ENCODE results near the gene TTC7B. TPM values are rescaled to one million over a fixed set of nuclear protein-coding genes. Genes with fewer than 3 reads are reported as not detected.

The TTC7B gene
- total RNA-seq, 4 donors from 2014 or later = 31.0 to 49.7 (median 45.1) TPM

DNA sequence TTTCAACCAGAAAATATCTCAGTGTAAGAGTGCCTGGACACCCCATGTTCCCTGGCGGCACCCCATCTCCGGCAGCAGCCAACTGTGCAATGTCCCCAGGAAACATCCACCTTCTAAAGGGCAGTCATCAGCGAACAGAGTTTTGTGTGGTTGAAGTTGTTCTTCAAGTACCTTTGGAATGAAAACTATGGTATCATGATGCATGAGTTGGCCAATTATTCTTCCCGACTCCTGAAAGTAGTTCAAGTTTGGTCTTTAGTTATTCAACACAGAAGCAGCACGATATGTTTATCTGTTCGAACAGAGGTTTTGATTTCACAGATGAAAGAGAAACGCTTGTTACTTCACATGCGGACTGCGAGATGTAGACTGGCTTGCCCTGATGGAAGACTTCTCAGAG lies 21.1 kb upstream of the TTC7B start:
- TF ChIP-seq, protein P1, sequence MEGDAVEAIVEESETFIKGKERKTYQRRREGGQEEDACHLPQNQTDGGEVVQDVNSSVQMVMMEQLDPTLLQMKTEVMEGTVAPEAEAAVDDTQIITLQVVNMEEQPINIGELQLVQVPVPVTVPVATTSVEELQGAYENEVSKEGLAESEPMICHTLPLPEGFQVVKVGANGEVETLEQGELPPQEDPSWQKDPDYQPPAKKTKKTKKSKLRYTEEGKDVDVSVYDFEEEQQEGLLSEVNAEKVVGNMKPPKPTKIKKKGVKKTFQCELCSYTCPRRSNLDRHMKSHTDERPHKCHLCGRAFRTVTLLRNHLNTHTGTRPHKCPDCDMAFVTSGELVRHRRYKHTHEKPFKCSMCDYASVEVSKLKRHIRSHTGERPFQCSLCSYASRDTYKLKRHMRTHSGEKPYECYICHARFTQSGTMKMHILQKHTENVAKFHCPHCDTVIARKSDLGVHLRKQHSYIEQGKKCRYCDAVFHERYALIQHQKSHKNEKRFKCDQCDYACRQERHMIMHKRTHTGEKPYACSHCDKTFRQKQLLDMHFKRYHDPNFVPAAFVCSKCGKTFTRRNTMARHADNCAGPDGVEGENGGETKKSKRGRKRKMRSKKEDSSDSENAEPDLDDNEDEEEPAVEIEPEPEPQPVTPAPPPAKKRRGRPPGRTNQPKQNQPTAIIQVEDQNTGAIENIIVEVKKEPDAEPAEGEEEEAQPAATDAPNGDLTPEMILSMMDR (IDR thresholded peaks at IDR 0.05; ENCODE audit: low read depth) = no peak

DNA sequence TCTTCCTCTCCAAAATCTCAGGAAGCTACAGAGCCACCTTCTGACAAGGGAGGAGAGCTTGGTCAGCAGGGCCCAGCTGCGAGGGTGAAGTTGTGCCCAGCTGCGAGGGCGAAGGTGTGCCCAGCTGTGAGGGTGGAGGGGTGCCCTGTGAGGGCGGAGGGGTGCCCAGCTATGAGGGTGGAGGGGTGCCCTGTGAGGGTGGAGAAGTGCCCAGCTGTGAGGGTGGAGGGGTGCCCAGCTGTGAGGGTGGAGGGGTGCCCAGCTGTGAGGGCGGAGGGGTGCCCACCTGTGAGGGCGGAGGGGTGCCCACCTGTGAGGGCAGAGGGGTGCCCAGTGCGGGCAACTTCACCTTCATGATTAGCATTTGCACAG lies 20.4 kb upstream of the TTC7B start:
- TF ChIP-seq, protein P1 (IDR thresholded peaks at IDR 0.05; ENCODE audit: low read depth) = no peak

DNA sequence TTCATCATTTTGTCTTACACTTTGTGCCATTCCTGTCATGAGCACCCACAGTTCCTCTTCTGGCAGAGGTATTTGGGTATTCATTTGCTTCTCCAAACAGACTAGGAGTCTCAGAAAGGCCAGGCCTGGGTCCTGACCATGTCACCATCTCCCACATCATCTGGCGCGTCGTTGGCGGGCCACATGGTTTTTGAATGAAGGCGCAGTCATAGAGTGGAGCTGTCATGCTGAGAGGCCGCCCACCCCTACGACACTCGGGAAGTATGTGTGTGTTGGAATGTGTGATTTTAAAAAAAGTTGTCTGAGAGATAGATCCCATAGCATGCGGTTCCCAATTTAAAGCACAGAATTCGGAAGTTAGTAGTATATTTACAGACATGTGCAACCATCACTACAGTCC lies 15.6 kb upstream of the TTC7B start:
- TF ChIP-seq, protein P1 (IDR thresholded peaks at IDR 0.05; ENCODE audit: low read depth) = no peak

DNA sequence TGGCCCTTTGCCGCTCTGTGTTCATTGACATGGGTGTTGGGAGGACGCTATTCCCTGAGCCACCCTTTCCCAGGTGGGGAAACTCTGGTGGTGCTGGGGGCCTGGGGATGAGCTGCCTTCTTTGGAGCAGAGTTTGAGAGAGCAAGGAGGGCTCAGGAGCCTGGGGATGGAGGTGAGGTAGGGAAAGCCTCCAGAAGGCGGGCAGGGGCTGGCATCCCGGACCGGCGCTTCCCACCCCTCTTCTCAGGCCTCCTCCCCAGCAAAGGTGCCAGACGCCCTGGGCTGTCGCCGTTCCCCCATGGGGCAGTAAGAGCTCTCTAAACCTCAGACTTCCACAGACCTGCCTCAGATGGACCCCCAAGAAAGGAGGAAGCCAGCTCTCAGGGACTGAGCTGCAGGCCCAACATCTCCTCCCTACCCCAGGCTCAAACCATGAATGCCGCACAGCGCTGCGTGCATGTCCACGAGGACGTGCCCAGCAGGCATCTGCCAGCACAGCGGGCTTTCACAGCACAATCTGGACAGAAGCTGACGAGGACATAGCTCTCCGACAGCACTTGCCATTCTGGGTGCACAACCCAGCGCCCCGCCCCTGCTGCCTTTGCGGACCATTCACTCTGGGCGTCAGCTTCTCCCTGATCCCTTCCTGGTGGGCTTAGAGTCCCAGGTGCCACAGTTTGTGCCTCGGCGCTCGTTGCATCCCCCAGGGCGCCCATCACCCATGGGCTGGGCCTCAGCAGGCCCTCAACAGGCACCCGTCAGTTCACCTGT lies 14.9 kb upstream of the TTC7B start:
- TF ChIP-seq, protein P1 (IDR thresholded peaks at IDR 0.05; ENCODE audit: low read depth) = no peak

DNA sequence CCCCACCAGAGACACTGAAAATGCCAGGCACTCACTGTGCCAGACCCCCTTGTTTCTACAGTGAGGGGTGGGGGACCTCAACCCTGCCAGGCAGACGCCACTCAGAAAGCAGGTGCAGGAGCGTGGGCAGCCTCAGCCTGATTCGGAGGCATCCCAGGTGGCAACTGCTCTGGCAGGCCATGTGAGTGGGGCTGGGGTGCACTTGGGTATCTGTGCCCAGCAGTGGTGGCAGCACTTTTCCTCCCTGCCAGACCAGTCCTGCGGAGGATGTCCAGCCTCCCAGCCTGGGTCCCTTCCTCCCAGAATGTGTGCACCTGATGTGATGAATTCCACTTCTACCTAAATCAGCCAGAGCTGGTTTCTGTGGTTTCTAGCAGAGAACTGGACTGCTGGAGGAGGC lies 13.4 kb upstream of the TTC7B start:
- TF ChIP-seq, protein P1 (IDR thresholded peaks at IDR 0.05; ENCODE audit: low read depth) = no peak

DNA sequence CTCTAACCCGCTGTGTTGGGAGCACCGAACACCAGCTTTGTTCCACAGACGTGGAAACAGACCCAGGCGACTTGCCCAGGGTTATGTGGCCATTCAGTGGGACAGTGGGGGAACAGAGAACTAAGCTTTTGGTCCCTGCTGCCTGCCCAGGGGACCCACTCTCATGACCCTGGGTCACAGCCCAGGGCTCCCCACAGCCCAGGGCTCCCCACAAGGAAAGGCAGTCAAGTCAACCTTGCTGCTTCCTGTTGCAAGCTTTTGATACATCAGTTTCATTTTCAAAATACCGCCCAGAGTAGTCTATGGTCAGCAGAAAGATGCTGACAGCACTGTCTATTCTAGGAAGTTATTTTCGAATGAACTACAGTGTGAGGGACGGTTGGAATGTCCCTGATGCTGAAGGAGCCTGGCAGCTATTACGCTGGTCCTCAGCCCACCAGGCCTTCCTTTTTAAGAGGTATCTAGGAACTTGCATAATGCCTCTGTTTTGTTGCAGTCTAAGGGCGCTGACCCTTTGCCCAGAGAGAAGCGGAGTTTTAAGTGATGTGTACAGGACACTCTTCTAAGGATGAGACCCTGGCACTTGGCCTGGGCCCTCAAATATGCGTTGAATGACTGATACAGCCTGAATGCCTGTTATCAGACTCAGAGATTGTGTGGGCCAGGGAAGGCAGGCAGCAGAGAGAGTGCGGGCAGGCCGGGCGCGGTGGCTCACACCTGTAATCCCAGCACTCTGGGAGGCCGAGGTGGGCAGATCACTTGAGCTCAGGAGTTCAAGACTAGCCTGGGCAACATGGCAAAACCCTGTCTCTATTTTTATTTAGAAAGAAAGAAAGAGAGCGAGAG lies 12.6 kb upstream of the TTC7B start:
- TF ChIP-seq, protein P1 (IDR thresholded peaks at IDR 0.05; ENCODE audit: low read depth) = no peak

DNA sequence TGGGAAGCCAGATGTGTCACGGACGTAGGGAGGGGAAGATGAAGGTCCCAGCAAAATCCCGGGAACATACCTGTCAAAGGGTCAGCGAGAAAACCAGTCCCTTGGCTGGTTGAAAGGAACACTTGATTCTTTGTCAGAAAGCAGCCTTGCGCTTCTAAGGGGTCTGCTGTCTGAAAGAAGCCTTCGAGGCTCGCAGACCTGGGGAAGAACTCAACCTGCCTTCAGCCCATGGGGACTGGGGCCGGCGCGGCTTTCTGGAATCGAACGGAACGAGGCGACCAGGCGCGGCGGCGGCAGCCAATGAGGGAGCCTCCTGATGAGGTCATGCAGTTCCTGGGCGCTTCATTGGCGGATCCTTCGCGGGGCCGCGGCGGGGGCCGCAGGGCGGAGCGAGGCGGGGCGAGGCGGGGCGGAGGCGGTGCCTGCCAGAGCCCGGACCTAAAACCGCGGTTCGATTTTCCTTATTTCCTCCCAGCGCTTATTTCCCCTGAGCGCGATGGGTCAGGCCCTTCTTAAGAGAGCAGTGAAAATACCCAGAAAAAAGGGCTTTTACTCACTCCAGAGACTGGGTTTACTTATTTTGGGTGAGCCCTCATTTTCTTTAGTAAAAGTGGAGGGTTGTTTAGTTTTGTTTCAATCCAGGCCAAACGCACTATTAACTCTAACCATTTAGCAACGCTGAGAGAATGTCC lies 11.8 kb upstream of the TTC7B start:
- TF ChIP-seq, protein P1 (IDR thresholded peaks at IDR 0.05; ENCODE audit: low read depth) = no peak

Measured in subcutaneous adipose tissue (tissue), 4 donors.